Endothelial cell of umbilical vein (primary cell): ENCODE measurements around the gene KDM5B. TPM values are rescaled to one million over a fixed set of nuclear protein-coding genes. Genes with fewer than 3 reads are reported as not detected.

Experiments
- BruUV-seq: library from RNA; stranded (reverse); fragments of 400-500 nt; replicated peaks from 2 replicates; lab custom pipeline; 2021; lab: Mats Ljungman, UMichigan
- CTCF ChIA-PET: fragments of 300-600, 350-600 bp; sonication (Branson Sonifier 250); formaldehyde crosslinking; loops from one replicate; lab custom pipeline; 2021; ENCODE audit warnings: antibody characterized with exemption, inconsistent platforms; lab: Charles Lee
- POLR2A ChIA-PET: fragments of 300-600, 350-600 bp; sonication (Branson Sonifier 250); formaldehyde crosslinking; loops from one replicate; lab custom pipeline; 2021; ENCODE audit warnings: antibody characterized with exemption, inconsistent platforms; lab: Charles Lee
- DNase-seq: peaks from one replicate; pipeline ENCODE4 v3.0.0-alpha.2; 2011; ENCODE audit warnings: low read depth, low spot score
- FAIRE-seq: peaks from 2 replicates; lab custom pipeline; 2011; peaks lifted over from hg19 to GRCh38; lab: Jason Lieb, UNC
- H2AFZ ChIP-seq: 2 replicates; pipeline ENCODE4 v1.6.0; 2012; ENCODE audit warnings: low read depth, low read length, control low read depth, inconsistent platforms
- H3K27ac ChIP-seq: 2 replicates; pipeline ENCODE4 v1.5.1; 2011; ENCODE audit warnings: low read depth, mild to moderate bottlenecking, control low read depth, low read length, moderate library complexity; ENCODE audit not compliant: insufficient read depth
- H3K27me3 ChIP-seq, 2 experiments: 2 replicates each; pipeline versions ENCODE4 v1.6.0 to v1.6.1; 2011; ENCODE audit warnings: low read length in 2 of 2, mixed read lengths in 1 of 2; ENCODE audit not compliant: control insufficient read depth in 2 of 2, insufficient read depth in 2 of 2
- H3K36me3 ChIP-seq, 2 experiments: 2 replicates in 1 of 2; 3 replicates in 1 of 2; pipeline ENCODE4 v1.5.1; 2011; ENCODE audit warnings: low read length in 2 of 2, mild to moderate bottlenecking in 1 of 2, moderate library complexity in 1 of 2; ENCODE audit not compliant: control insufficient read depth in 2 of 2, insufficient read depth in 2 of 2; ENCODE audit errors: extremely low read depth in 1 of 2
- H3K4me1 ChIP-seq: 3 replicates; pipeline ENCODE4 v1.5.1; 2011; ENCODE audit warnings: mild to moderate bottlenecking, low read length; ENCODE audit not compliant: control insufficient read depth, insufficient read depth; ENCODE audit errors: extremely low read depth
- H3K4me2 ChIP-seq: 2 replicates; pipeline ENCODE4 v1.6.1; 2011; ENCODE audit warnings: low read length, control low read depth, mixed read lengths; ENCODE audit not compliant: insufficient read depth
- H3K4me3 ChIP-seq, 3 experiments: fragments of 200-600 bp in 1 of 3; sonication (generic), shearing (Covaris generic) in 1 of 3; replicated peaks in 1 of 3; 2 replicates each; pipeline ENCODE4 v1.5.1; 2011 to 2016; ENCODE audit warnings: control low read depth in 3 of 3, low read length in 3 of 3, mild to moderate bottlenecking in 2 of 3, inconsistent platforms in 1 of 3, low read depth in 1 of 3, moderate library complexity in 1 of 3; ENCODE audit not compliant: insufficient read depth in 1 of 3
- H3K79me2 ChIP-seq: 2 replicates; pipeline ENCODE4 v1.6.0; 2012; ENCODE audit warnings: low read length, inconsistent platforms; ENCODE audit not compliant: control insufficient read depth, insufficient read depth
- H3K9ac ChIP-seq: replicated peaks from 2 replicates; pipeline ENCODE3; 2011; ENCODE audit warnings: low read length, control low read depth; ENCODE audit not compliant: insufficient read depth; ENCODE audit errors: extremely low read depth
- H3K9me1 ChIP-seq: replicated peaks from 3 replicates; pipeline ENCODE4 v1.6.0; 2011; ENCODE audit warnings: mild to moderate bottlenecking, low read length; ENCODE audit not compliant: control insufficient read depth, insufficient read depth; ENCODE audit errors: extremely low read depth
- H3K9me3 ChIP-seq: replicated peaks from 2 replicates; pipeline ENCODE4 v1.5.1; 2012; ENCODE audit warnings: low read length, inconsistent platforms; ENCODE audit not compliant: control insufficient read depth, insufficient read depth
- H4K20me1 ChIP-seq: replicated peaks from 2 replicates; pipeline ENCODE3; 2011; ENCODE audit warnings: mild to moderate bottlenecking, low read length; ENCODE audit not compliant: control insufficient read depth, insufficient read depth; ENCODE audit errors: extremely low read depth
- CTCF ChIP-seq, 2 donors: IDR thresholded peaks; 1 replicate in 1 of 2; 2 replicates in 1 of 2; pipeline ENCODE4 v1.5.1; 2011; ENCODE audit warnings: low read length in 2 of 2, mild to moderate bottlenecking in 2 of 2, moderate library complexity in 2 of 2, control low read depth in 1 of 2, inconsistent platforms in 1 of 2, low read depth in 1 of 2; ENCODE audit not compliant: insufficient read depth in 1 of 2; ENCODE audit errors: extremely low read depth in 1 of 2
- EZH2 ChIP-seq: IDR thresholded peaks from 2 replicates; pipeline ENCODE4 v1.6.1; 2012; ENCODE audit warnings: borderline replicate concordance, low read depth, mild to moderate bottlenecking, moderate library complexity, low read length, inconsistent platforms; ENCODE audit not compliant: severe bottlenecking
- FOS ChIP-seq: IDR thresholded peaks from 2 replicates; pipeline ENCODE4 v1.6.1; 2011; ENCODE audit warnings: mild to moderate bottlenecking, low read length, moderate library complexity, borderline replicate concordance; ENCODE audit not compliant: insufficient read depth
- GATA2 ChIP-seq: IDR thresholded peaks from 2 replicates; pipeline ENCODE4 v1.7.0; 2011; ENCODE audit warnings: low read depth, mild to moderate bottlenecking, moderate library complexity, mixed read lengths, low read length; ENCODE audit not compliant: insufficient read length, insufficient read depth
- JUN ChIP-seq: IDR thresholded peaks from 2 replicates; pipeline ENCODE4 v1.6.1; 2011; ENCODE audit warnings: borderline replicate concordance, low read depth; ENCODE audit not compliant: insufficient read length, insufficient read depth
- MAX ChIP-seq: IDR thresholded peaks from 2 replicates; pipeline ENCODE4 v1.6.1; 2011; ENCODE audit not compliant: insufficient read depth, insufficient read length
- MYC ChIP-seq: IDR thresholded peaks from one replicate; pipeline ENCODE4 v1.6.1; 2011; ENCODE audit warnings: mild to moderate bottlenecking, low read depth, low read length
- POLR2A ChIP-seq: IDR thresholded peaks from 2 replicates; pipeline ENCODE4 v1.6.1; 2012; ENCODE audit warnings: low read depth, mild to moderate bottlenecking, control low read depth, low read length
- POLR2AphosphoS5 ChIP-seq: IDR thresholded peaks from 2 replicates; pipeline ENCODE4 v1.6.1; 2012; ENCODE audit warnings: low read depth, mild to moderate bottlenecking, control low read depth, low read length, moderate library complexity; ENCODE audit not compliant: insufficient read depth
- dilution Hi-C: fragments of 300-500 bp; cut with MboI; formaldehyde crosslinking; loops from one replicate; pipeline ENCODE4 v1.15.0; 2019; ENCODE audit warnings: low sequenced_read_pairs; ENCODE audit not compliant: extremely low pct_ligation_motif_present
- intact Hi-C: fragments of 100-400 bp; cut with micrococcal nuclease; formaldehyde crosslinking; loops from one replicate; pipeline ENCODE4 v1.10.0; 2022
- polyA plus RNA-seq, 4 experiments: library from polyadenylated mRNA; depleted of rRNA in 3 of 4; stranded (reverse) in 3 of 4; unstranded in 1 of 4; fragments of >200 nt; gene quantifications; 2 replicates each; pipeline versions ENCODE4 v1.2.1 to v1.2.3, GENCODE V29; 2011 to 2012; ENCODE audit warnings: missing spikeins in 1 of 4
- total RNA-seq: library from RNA; stranded (reverse); gene quantifications from 2 replicates; pipeline ENCODE4 v1.2.3, GENCODE V29; 2021

The KDM5B gene
- total and polyA plus RNA-seq, 2 donors (not counting 3 experiments of a cell fraction or from before 2014, with no cell fraction given): 25.2 to 65.5 TPM

DNA sequence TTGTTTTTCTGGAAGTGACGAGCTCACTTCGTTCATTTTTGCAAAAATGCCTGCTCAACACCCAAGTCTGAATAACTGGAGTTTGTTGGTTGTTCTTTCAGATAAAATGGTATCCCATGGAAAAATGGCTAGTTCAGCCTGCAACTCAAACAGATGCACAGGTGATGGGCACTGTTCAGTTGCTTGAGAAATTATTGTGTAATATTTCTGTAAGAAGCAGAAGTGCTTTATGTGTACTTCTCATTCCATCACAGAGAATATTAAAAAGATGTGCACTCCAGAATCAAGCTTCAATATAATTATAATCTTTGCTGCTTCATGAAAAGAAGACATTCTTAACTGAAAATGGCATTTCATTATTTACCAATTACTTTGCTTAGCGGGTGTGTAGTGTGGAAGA is 107.0 kb downstream of the KDM5B start:
- peaks cover 13 to 18% of the 10 kb centered on the region in 2 experiments for H3K27me3 ChIP-seq
- TF ChIP-seq POLR2A (no peak), MAX (no peak), POLR2AphosphoS5 (no peak), MYC (no peak), GATA2 (no peak), JUN (no peak), EZH2 (no peak), FOS (no peak), CTCF (IDR thresholded peaks at IDR 0.05; ENCODE audit: extremely low read depth in 1 of 2, insufficient read depth in 1 of 2, low read depth in 1 of 2, low read length in 2 of 2) (no peak)

More for the DNA sequence above, 107.0 kb downstream of the KDM5B start:
- DNase-seq (no peak), FAIRE-seq (no peak)
- no TSS peak for BruUV-seq
- H3K9me3 ChIP-seq: no peaks in the 10 kb centered on the region
- POLR2A ChIA-PET: no interaction called here
- H3K36me3 ChIP-seq: no peaks in the 10 kb centered on the region
- H2AFZ ChIP-seq: no peak overlapping the region
- no peaks in the 10 kb centered on the region for H3K79me2 ChIP-seq
- H3K4me2 ChIP-seq: no peak overlapping the region
- H3K9me1 ChIP-seq: no peaks in the 10 kb centered on the region
- CTCF ChIA-PET: interaction anchor here (1.1 to 1.8 kb wide), 2 partner anchors 18 to 26 kb away, joined by 3 to 5 read pairs; no protein-coding TSS in a partner anchor
- no peaks in the 10 kb centered on the region for H3K4me1 ChIP-seq
- H3K4me3 ChIP-seq: no peak overlapping the region
- dilution Hi-C loops (no loop called here), intact Hi-C loops (no loop called here)
- no peak overlapping the region for H3K9ac ChIP-seq
- no peak overlapping the region for H3K27ac ChIP-seq
- no peaks in the 10 kb centered on the region for H4K20me1 ChIP-seq
